NCI-H2227 (cell line): ENCODE measurements around the gene PLA2G4A.
A peak's percentile ranks its signal among the peaks of the same experiment; 100 is the strongest.
"Not testable (repeated sequence)": the region's sequence is repeated elsewhere in the genome, so short reads cannot be mapped to it uniquely, and the experiment has no call there.

Experiments used
- DNase-seq: peaks from one replicate; lab custom pipeline; 2025; ENCODE audit not compliant: unreplicated experiment; lab: John Stamatoyannopoulos, UW

PLA2G4A gene

GRCh38 chr1:186917106-186917786 lies 88.5 kb downstream of the PLA2G4A start:
- not testable (repeated sequence) for DNase-seq

- DNase-seq = not testable (repeated sequence)
Observed at GRCh38 chr1:186921386-186921785, 92.6 kb downstream of the PLA2G4A start.

GRCh38 chr1:186922814-186923213 lies 94.1 kb downstream of the PLA2G4A start:
- DNase-seq = not testable (repeated sequence)

- DNase-seq = no peak
Observed at GRCh38 chr1:186923486-186923885, 94.7 kb downstream of the PLA2G4A start.

- DNase-seq = no peak
Observed at GRCh38 chr1:186925881-186926669, 97.3 kb downstream of the PLA2G4A start.

- no peak for DNase-seq
Observed at GRCh38 chr1:186927884-186928283, 99.1 kb downstream of the PLA2G4A start.

- DNase-seq = no peak
Observed at GRCh38 chr1:186930238-186930637, 101.5 kb downstream of the PLA2G4A start.

GRCh38 chr1:186937016-186937670 lies 108.4 kb downstream of the PLA2G4A start:
- no peak for DNase-seq

GRCh38 chr1:186943891-186944686 lies 115.3 kb downstream of the PLA2G4A start:
- DNase-seq = no peak

- no peak for DNase-seq
Observed at GRCh38 chr1:186945146-186945545, 116.4 kb downstream of the PLA2G4A start.

GRCh38 chr1:186948535-186948934 lies 119.8 kb downstream of the PLA2G4A start:
- DNase-seq = no peak

GRCh38 chr1:186949173-186949572 lies 120.4 kb downstream of the PLA2G4A start:
- DNase-seq = no peak

GRCh38 chr1:186950547-186950946 lies 121.8 kb downstream of the PLA2G4A start:
- peak; percentile 4 for DNase-seq

GRCh38 chr1:186953876-186954275 lies 125.1 kb downstream of the PLA2G4A start:
- no peak for DNase-seq

- DNase-seq = no peak
Observed at GRCh38 chr1:186957314-186957713, 128.6 kb downstream of the PLA2G4A start.

- no peak for DNase-seq
Observed at GRCh38 chr1:186958520-186958919, 129.8 kb downstream of the PLA2G4A start.

- no peak for DNase-seq
Observed at GRCh38 chr1:186960861-186961260, 132.1 kb downstream of the PLA2G4A start.

GRCh38 chr1:186965847-186966246 lies 137.1 kb downstream of the PLA2G4A start:
- DNase-seq = no peak

- no peak for DNase-seq
Observed at GRCh38 chr1:186966456-186966855, 137.7 kb downstream of the PLA2G4A start.

GRCh38 chr1:186967656-186968394 lies 139.1 kb downstream of the PLA2G4A start:
- DNase-seq = no peak
